ENCODE measurements around the gene TPX2.
"Not testable (repeated sequence)": the region's sequence is repeated elsewhere in the genome, so short reads cannot be mapped to it uniquely, and the experiment has no call there.

The TPX2 gene

DNA sequence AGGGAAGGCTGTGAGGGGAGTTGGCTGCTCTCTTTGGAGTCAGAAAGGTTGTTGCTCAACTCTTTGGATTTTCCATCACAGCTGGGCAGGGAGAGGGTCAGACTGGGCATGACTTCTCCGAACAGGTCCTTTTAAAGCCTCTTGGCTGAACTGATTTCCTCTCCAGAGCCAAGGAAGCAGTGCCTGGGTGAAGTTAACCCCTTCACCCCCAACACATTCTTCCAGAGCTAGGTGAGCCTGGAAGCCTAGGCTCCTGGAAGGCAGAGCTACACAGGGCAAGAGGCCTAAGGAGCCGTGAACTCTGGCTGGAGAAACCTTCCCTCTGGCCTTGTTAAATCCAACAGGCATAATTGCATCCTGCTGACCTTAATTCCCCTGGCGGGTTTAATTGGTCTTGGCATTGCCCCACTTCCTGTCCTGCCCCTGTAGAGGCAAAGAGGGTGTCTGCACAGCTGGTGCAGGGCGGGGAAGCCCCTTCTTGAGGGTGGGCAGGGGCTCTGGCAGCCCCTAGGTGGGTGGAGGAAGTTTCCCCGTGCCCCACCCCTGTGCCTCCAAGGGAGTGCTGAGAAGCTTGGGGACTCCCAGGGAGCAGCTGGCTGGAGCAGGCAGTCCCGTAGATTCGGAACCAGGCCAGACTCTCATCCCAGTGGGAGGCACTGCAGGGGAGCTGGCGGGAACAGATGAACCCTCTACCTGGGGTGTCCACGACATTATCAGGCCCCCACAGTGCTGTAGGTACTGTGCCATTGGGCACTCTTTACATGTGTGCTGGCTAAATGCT, 76.5 kb downstream of the TPX2 start:
- DNase-seq, result no peak

DNA sequence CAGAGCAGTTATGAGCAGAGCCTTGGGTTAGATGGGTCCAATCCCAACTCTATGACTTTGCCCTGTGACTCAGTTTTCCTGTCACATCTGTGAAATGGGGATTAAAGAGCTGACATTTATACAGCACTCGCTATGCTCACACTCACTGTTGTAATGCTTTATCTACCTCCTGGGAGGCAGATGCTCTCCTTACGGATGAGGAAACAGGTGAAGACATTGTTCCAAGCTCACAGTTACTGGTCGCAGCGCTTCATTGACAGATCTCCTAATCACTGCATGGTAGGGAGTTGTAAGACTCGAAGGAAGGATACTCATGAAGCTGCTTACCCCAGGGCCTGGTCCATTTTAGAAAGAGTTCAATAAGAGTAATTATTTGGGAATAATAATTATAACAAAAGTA, 77.1 kb downstream of the TPX2 start:
- DNase-seq, result no peak

DNA sequence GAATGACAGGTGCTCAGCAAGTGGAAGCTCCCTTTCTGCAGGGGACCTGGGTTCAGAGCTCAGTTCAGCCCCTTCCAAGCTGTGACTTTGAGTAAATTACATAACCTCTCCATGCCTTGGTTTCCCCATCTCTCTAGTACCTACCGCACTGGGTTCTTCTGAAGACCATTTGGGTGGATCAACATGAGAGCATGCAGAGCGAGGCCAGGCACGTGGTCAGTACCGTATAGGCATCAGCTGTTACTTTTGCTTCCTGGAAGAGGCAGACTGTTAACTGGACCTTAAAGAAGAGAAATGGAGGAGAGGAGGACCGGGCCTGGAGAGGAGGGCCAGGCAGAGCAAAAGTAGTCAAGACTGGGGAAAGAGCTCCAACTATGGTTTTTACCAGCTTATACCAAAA, 78.4 kb downstream of the TPX2 start:
- DNase-seq, result no peak

DNA sequence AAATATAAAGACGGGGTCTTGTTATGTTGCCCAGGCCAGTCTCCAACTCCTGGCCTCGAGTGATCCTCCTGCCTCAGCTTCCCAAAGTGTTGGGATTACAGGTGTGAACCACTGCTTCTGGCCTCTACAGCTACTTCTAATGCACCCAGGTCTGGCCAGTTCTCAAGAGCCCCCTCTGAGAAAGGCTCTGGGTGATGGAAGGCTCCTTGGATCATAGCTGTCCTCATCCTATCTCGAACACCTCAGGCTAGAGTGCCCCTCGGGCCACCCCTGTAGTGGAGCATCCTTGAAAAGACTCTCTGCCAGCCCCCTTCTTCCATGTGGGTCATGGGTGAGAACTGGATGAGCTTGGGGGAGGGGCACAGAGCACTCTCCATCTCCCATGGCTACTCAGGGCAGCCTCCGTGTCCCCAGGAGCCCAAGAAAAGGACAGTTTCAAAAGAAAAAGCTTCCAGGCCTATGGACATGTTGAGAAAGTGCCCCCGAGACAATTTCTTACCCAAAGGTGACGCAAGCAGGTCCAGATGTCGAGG, 79.4 kb downstream of the TPX2 start:
- no peak for DNase-seq

DNA sequence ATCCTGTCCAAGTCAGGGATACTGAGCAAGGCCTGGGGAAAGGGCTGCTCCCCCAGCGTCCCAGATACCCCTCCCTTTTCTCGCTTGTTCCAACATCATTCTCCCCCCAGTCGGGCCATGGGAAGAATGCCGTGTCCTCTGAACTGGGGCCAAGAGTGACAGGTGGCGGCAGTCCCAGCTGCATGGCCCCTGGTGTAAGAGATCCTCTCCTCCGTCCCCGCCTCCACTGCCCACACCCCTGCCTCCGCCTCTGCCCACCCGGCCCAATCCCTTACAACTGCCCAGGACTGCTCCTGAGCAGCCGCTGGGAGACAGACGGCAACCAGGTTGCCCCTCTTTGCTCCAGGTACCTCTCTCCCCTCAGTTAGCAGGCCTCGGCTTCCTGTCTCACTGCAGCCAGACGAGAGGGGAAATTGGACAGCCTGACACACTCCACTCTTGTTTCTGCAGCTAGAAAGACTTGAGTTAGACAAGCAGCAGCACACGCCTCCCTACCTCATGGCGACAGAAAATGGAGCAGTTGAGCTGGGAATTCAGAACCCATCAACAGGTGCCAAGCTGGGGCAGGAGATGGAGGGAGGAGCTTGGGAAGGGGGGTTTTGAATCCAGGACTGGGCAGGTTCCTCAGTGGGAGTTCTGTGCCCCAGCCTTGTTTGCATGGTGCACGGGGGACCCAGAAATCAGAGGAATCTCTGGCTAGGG, 80.1 kb downstream of the TPX2 start, which contains the start of gene MYLK2:
Gene MYLK2 (plus strand): TSS at position 274 of the 702 bp plus-strand sequence. CDS start 225 bp downstream, at position 499.
- no peak for DNase-seq

DNA sequence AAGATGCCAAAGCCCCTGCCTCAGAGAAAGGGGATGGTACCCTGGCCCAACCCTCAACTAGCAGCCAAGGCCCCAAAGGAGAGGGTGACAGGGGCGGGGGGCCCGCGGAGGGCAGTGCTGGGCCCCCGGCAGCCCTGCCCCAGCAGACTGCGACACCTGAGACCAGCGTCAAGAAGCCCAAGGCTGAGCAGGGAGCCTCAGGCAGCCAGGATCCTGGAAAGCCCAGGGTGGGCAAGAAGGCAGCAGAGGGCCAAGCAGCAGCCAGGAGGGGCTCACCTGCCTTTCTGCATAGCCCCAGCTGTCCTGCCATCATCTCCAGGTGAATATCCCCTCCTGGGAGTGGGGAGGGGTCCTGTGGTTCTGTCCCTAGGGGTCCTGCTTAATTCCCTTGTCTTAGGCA, 81.1 kb downstream of the TPX2 start:
- no peak for DNase-seq

DNA sequence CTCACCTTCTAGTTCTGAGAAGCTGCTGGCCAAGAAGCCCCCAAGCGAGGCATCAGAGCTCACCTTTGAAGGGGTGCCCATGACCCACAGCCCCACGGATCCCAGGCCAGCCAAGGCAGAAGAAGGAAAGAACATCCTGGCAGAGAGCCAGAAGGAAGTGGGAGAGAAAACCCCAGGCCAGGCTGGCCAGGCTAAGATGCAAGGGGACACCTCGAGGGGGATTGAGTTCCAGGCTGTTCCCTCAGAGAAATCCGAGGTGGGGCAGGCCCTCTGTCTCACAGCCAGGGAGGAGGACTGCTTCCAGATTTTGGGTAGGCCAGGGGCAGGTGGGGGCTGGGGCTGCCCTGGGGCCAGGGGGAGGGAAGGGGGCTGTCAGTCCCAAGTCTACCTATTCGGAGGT, 82.3 kb downstream of the TPX2 start:
- no peak for DNase-seq

DNA sequence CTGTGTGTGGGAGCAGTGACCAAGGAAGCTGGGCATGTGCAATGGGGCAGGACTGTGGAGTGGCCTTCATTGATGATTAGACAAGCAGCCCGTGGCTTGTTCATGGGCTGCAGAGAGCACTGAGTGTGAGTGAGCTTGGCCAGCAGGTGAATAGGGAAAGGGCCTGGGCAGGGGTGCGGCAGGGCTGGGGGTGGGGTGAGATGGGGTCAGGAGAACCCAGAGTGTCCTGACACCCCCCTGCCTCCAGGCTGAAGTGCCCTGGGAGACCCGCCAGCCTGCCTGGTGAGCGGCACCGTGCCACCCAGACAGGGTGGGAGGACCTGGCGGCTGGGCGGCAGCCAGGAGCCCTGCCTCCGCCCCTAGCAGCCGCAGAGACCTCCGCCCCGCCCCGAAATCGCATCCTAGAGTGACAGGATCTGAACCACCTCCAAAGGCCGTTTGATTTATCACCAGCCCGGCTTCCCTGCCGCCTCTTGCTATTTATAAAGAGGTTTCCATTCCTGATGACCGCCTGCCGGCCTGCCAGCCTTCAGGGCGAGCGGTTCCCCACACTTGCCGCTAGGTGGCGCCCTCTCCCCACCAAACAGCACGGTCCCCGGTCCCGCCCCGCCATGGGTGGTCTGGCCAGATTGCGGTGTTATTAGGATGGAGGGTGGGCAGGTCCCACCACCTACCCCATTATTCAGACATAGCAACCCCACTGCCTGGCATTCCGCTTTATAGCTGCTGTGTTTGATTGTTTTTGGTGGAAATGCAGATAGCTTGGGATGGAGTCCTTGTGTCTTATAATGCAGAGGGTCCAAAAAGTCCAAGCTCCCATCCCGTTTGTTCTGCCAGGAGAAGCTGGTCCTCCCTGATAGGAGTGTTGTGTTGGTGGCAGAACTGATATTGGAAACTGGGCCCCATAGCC, 83.6 kb downstream of the TPX2 start:
- DNase-seq, result peak; percentile 65

DNA sequence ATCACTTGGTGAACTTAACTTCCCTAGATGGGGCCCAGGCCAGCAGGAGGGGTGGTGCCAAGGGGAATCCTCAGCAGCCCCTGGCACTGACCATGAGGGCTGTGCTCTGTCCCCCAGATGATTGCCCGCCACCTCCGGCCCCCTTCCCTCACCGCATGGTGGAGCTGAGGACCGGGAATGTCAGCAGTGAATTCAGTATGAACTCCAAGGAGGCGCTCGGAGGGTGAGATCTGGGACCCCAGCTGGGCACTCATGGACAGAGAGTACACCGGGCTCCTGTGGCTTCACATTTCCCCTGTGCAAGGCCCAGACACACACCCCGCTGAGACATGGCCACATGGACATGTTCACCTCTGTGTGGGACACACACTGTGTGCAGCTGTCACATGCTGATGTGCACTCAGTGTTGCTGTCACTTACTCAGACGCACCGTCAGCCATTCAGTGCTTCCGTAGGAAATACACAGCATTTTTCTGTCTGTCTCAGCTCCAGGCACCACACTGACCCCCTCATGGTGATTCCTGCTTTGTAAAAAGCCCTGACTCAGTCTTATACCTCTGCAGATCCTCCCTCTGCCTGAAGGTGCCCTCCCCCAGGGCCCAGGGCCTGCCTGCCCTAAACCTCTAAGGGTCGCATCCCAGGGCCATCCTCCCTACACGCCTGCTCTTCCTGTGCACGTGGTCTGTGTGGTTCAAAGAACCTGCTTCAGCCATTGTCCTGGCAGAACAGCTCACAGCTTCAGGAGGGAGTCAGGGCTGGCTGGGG, 84.5 kb downstream of the TPX2 start:
- DNase-seq, result no peak

DNA sequence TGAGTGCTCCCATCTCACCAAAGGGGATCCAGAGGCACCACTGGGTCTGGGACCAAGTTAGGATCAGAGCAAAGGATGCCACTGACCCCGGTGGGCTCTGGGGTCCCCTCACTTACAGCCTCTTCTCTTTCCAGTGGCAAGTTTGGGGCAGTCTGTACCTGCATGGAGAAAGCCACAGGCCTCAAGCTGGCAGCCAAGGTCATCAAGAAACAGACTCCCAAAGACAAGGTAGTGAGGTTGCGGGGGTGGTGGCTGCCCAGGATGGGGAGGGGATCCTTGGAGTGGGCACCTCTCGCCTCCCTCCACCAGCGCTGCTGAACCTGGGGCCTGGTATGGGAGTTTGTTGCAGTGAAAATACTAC, 85.0 kb downstream of the TPX2 start:
- DNase-seq, result no peak

DNA sequence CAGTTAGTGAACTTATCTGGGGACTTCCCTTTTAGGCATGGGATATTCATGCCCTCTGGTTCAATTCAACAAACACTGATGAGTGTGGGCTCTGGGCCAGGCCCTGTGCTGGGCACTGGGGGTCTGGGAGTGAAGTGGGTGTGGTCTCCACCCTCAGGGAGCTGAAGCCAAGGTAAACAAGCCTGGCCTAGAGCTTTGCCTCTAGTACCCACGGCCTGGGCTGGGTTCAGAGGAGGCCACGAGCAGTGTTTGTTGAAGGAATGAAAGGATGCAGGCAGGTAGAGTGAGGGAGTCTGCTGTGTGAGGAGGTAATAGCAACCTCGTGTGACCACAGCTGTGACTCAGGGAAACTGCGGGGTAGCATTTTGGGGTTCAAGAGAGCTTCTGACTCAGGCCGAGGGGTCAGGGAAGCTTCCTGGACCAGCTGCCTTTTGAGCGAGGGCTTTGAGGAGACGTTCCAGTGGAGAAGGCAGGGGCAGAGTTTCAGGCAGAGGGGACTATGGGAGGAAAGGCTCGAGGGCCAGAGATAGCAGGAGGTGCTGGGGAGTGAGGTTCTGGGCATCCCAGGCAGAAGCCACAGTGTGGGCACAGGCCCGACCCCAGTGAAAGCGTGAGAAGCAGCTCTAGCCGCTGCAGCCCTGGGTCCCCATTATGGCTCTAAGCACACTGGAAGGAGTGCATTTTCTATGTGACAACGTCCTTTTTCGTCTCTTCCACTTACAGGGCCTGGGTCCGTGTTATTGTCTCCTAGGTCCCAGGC, 85.6 kb downstream of the TPX2 start:
- no peak for DNase-seq

DNA sequence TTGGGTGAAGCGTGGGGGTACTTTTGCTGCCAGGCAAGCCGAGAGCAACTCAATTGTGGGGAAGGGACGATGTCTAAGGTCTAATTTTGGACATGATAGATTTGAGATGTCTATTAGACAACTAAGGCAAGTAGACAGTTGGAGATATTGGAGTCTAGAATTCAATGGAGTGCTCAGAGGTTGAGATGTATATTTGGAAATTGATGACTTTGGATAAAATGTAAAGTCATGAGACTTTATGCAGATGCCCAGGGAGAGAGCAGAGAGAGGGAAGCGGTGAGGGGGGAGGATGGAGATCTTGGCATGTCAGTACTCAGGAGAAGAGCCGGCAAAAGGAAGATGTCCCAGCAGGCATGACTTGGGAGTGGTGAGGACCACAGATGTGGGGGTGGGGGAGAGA, 87.0 kb downstream of the TPX2 start:
- no peak for DNase-seq

DNA sequence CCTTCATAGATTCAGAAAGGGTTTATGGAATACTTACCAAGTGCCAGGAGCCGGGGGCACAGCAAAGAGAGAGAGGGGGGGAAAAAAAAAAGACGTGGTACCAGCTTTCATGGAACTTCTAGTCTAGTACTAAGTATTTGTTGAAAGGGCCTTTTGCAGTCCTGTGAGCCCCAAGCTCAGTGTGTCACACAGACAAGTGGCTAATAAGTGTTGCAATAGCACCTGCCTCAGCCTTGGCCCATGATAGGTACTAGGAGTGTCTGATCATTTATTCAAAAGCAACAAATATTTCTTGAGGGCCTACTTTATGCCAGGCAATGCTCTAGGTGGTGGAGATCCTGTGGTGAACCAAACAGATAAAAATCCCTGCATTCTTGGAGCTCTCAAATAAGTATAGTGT, 88.0 kb downstream of the TPX2 start:
- no peak for DNase-seq

DNA sequence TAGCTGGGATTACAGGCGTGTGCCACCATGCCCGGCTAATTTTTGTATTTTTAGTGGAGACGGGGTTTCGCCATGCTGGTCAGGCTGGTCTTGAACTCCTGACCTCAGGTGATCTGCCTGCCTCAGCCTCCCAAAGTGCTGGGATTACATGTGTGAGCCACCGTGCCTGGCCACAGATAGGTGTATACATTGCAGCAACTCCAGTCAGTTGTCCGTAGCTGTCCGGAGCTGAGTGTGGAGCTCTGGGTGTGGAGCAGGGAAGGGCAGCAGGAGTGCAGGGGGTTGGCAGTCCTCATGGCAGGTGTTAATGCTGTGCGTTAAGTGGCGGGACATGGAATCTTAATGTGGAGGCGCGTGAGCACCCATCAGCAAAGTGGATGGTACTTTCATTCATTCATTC, 88.9 kb downstream of the TPX2 start:
- DNase-seq, result not testable (repeated sequence)

DNA sequence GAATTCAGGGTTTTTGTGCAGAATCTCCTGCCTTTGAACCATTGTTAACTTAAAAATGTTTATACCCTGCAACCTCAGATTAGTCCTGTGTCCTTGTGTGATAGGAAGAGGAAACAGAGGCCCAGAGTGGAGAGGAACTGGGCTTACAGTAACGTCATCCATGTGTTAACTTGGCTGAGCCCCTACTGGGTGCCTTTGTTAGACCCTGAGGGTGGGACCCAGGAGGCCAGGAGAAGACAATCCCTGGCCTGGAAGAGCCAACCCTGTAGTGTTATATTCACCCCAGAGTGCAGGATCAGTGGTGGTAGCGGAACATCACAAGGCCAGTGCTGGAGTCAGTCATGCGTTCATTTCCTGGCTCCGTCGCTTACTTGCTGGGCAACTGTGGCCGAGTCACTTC, 90.6 kb downstream of the TPX2 start:
- no peak for DNase-seq

DNA sequence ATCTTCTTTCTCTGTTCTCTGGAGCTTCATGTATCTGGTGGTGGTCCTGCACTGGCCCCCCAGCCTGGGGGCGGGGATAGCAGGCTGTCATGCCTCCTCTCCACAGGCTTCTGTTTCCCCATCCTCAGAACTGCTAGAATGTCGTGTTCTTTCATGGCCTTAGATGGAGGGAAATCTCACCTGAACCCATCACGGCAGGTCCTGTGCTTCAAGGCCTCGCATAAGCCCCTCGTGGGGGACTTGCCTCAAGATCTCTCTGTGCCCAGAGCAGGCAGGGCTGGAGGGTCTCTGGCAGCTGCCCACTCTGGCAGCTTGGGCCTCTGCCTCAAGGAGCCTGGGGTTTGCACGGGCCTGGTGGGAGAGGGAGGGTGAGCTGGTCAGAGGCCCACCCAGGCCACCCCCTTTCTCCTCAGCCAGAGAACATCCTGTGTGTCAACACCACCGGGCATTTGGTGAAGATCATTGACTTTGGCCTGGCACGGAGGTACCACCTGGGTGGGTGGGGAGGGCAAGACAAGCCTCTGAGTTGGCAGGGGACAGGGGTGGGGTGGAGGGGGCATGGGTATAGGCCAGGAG, 91.4 kb downstream of the TPX2 start:
- DNase-seq, result no peak

DNA sequence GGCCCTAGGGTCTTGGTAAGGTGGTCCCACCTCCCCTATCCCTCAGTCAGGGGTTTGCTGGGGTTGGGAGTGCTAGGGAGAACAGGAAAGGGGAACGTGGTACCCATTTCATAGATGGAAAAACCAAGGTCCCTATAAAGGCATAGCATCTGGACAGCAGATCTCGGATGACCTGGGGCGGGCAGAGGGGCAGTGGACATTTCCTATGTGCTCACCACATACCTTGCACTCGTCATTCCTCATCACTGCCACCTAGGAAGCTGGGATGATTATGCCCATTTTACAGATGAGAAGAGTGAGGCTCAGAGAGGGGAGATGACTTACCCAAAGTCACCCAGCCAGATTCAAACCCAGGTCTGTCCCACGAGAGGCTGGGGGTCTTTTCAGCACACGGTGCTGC, 92.1 kb downstream of the TPX2 start:
- no peak for DNase-seq

DNA sequence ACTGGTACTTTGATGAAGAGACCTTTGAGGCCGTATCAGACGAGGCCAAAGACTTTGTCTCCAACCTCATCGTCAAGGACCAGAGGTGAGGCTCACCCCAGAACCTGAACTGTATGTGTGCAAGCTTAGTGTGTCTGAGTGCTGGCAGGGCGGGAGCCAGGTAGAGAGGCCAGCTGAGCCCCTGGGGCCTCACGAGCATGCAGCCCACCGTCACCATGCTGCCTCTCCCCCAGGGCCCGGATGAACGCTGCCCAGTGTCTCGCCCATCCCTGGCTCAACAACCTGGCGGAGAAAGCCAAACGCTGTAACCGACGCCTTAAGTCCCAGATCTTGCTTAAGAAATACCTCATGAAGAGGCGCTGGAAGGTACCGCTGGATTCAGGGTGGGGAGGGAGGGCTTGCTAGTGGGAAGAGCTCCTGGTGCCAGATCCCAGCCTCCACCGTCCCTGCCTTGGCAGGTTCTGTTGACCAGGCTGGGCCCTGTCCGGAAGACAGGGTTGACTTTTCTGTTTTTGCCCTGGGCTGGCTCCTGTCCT, 92.7 kb downstream of the TPX2 start:
- DNase-seq, result no peak

DNA sequence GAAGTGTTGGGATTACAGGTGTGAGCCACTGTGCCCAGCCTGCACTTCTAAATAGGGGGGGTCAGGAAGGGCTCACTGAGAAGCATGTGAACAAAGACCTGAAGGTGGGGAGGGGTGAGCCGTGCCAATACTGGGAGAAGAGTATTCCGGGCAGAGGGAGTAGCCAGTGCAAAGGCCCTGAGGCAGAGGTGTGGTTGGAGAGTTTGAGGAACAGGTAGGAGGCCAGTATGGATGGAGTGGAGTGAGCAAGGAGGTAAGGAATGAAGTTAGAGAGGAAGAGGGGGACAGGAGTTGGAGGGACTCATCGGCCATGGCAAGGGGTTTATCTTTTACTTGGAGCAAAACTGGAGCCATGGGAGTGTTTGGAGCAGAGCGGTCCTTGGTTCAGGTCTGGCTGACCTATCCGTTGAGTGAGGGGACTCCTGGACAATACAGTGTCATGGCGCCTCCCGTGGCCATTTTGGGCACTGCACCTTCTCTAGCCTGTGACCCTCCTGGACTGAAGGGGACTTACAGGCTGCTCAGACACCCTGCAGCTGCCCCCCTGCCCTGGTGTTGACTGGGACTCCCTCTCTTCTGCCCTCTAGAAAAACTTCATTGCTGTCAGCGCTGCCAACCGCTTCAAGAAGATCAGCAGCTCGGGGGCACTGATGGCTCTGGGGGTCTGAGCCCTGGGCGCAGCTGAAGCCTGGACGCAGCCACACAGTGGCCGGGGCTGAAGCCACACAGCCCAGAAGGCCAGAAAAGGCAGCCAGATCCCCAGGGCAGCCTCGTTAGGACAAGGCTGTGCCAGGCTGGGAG, 94.2 kb downstream of the TPX2 start:
- peak; percentile 23 for DNase-seq

DNA sequence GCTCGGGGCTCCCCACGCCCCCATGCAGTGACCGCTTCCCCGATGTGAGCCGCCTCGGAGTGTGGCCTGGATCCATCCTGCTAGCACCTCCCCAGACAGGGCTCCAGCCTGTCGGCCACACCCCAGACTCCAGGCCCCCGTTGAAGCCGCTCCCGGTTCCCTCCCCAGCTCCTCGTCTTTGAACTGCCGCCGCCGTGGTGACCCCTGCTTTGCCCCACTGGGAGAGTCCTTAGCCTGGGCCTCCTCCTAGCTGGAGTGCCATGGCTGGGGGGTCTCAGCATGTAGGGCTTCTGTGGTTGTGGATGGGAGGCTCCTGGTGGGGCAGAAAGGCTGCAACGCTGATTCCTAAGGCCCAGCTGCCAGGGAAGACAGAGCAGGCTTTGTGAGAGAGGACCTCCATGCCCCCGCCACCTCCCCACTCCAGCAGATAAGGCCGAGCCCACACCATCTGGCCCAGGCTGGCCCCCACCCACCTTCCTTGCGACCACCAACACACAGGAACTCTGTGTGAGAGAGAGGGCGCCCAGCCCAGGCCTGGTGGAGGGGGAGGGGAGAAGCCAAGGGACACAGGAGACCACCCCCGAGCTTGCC, 94.9 kb downstream of the TPX2 start:
- DNase-seq, result no peak

Measured in activated CD4-positive, alpha-beta T cell treated with anti-CD3 and anti-CD28 coated beads for 1 hour (primary cell).